Gastroesophageal sphincter (tissue), 3 donors: ENCODE results near the gene TBC1D10B.

ENCODE experiments used
- CTCF ChIP-seq, 4 experiments: fragments of 200-600 bp in 2 of 4; fragments of 450-650 bp in 2 of 4; sonication (generic) in 1 of 4; IDR thresholded peaks; one replicate each; pipeline ENCODE4 v1.5.1; 2017 to 2019; ENCODE audit warnings: antibody characterized with exemption in 4 of 4, mild to moderate bottlenecking in 2 of 4, moderate library complexity in 2 of 4
- EP300 ChIP-seq: sonication (generic); formaldehyde crosslinking; IDR thresholded peaks from one replicate; pipeline ENCODE4 v1.6.1; 2017; ENCODE audit warnings: antibody characterized with exemption, mild to moderate bottlenecking
- POLR2A ChIP-seq, 2 donors: fragments of 450-650 bp; IDR thresholded peaks; one replicate each; pipeline ENCODE4 v1.6.1; 2017; ENCODE audit warnings: antibody characterized with exemption in 2 of 2, mild to moderate bottlenecking in 2 of 2, moderate library complexity in 1 of 2
- POLR2AphosphoS5 ChIP-seq: sonication (generic); formaldehyde crosslinking; IDR thresholded peaks from one replicate; pipeline ENCODE4 v1.6.1; 2017; ENCODE audit warnings: antibody characterized with exemption

GRCh38 chr16:30379158-30379783 is 9.0 kb upstream of the TBC1D10B start:
- TF ChIP-seq POLR2AphosphoS5, result no peak
- no peak for TF ChIP-seq CTCF (IDR thresholded peaks at IDR 0.05)
- TF ChIP-seq EP300, result no peak
- TF ChIP-seq POLR2A (IDR thresholded peaks at IDR 0.05), result no peak
